Effector CD4-positive, alpha-beta T cell (primary cell): ENCODE measurements around the gene CTLA4.
"Not testable (repeated sequence)": the region's sequence is repeated elsewhere in the genome, so short reads cannot be mapped to it uniquely, and the experiment has no call there.

Source experiments
- DNase-seq: peaks from one replicate; pipeline ENCODE4 v3.0.0-alpha.2; 2020

CTLA4 gene

GRCh38 chr2:203858176-203858575 lies 9.4 kb upstream of the CTLA4 start:
- DNase-seq, result peak; percentile 15

GRCh38 chr2:203859030-203859789 lies 8.4 kb upstream of the CTLA4 start:
- no peak for DNase-seq

GRCh38 chr2:203861197-203861596 lies 6.4 kb upstream of the CTLA4 start:
- no peak for DNase-seq

DNA sequence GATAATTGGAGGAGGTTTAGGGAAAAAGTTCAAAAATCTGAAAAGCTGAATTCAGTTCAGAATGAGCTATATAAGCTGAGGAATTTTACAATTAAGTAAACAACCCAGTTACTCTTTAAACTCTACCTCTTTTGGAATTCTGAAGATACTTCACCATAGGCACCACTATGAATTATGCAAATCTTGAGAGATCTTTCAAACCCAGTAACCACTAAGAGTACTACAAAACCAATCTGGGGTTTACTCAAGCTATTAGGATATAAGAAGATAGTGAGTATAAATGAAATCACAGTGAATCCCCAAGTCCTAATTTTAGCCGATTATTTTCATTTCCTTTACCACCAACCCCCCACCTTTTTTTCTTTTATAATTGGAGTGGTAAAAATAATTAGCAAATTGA lies 6.0 kb upstream of the CTLA4 start:
- no peak for DNase-seq

DNA sequence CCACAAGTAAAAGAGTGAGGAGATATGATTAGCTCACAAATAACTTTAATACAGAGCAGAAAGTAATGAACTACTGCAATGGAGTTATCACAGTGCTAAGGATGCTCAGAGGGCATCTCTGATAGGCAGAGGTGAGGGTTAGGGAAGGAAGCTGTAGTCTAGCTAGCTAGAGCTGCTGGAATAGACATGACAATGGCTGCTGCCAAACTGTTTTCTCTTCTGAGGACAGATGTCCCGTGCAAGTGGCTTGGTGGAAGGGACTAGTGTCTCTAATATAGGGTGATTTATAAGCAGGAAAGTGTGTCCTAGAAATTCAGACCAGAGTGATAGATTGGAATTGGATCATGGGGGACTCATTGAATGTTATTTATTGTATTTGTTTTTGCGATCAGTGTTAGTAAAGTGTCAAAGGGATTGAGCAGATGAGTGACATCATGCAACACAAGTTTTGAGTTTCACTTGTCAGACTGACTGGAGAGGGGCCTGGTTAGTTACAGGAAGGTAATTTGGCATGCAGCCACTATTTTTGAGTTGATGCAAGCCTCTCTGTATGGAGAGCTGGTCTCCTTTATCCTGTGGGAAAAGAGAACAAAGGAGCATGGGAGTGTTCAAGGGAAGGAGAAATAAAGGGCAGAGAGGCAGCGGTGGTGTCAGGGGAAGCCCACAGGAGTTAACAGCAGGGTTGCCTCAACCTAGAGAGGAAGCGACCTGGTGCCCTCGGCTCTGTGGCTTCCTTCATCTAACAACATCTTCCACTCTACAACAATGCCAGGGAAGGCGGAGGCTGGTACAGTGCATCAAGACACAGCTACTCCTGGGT lies 1.9 kb downstream of the CTLA4 start:
- DNase-seq, result peak; percentile 51

DNA sequence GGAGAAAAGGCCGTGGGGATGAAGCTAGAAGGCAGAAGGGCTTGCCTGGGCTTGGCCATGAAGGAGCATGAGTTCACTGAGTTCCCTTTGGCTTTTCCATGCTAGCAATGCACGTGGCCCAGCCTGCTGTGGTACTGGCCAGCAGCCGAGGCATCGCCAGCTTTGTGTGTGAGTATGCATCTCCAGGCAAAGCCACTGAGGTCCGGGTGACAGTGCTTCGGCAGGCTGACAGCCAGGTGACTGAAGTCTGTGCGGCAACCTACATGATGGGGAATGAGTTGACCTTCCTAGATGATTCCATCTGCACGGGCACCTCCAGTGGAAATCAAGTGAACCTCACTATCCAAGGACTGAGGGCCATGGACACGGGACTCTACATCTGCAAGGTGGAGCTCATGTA lies 2.9 kb downstream of the CTLA4 start:
- DNase-seq, result no peak

DNA sequence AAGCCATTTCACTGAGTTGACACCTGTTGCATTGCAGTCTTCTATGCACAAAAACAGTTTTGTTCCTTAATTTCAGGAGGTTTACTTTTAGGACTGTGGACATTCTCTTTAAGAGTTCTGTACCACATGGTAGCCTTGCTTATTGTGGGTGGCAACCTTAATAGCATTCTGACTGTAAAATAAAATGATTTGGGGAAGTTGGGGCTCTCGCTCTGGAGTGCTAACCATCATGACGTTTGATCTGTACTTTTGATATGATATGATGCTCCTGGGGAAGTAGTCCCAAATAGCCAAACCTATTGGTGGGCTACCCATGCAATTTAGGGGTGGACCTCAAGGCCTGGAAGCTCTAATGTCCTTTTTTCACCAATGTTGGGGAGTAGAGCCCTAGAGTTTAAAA lies 3.4 kb downstream of the CTLA4 start:
- no peak for DNase-seq

DNA sequence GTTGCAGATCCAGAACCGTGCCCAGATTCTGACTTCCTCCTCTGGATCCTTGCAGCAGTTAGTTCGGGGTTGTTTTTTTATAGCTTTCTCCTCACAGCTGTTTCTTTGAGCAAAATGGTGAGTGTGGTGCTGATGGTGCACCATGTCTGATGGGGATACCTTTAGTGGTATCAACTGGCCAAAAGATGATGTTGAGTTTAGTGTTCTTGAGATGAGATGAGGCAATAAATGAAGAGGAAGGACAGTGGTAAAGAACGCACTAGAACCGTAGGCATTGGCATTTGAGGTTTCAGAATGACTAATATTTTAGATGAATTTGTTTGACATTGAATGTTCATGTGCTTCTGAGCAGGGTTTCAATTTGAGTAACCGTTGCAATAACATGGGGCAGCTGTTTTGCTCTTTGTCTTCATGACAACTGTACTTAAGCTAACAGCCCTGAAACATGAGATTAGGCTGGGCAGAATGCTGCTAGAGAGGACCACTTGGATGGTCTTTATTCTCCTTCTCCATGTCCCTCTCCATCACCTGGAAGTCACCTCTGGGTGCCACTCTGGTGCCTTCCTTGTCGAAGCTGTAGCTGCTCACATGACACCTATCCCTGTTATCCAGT lies 3.9 kb downstream of the CTLA4 start:
- no peak for DNase-seq

DNA sequence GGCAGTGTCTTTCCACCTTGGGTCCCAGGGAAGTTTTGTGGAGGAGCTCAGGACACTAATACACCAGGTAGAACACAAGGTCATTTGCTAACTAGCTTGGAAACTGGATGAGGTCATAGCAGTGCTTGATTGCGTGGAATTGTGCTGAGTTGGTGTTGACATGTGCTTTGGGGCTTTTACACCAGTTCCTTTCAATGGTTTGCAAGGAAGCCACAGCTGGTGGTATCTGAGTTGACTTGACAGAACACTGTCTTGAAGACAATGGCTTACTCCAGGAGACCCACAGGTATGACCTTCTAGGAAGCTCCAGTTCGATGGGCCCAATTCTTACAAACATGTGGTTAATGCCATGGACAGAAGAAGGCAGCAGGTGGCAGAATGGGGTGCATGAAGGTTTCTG lies 5.9 kb downstream of the CTLA4 start:
- no peak for DNase-seq

- no peak for DNase-seq
Measured at GRCh38 chr2:203873921-203874631, 6.5 kb downstream of the CTLA4 start.

DNA sequence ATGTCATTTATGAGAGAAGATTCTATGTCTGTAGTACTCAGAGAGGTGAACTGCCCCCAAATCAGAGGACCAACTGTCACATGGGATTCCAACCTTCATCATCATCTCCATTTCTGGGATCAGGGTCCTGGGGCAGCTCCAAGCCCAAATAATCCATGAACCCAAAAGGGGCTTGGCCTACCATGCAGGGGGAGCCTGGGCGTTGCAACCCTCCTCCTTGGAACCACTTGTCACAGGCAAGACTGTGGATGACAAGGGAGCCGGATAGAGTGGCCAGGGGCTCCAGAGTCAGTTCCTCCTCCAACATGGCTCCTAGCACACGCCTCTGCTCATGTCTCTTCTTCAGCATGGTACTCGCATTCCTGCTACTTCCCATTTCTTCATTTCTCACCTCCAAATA lies 7.9 kb downstream of the CTLA4 start:
- no peak for DNase-seq

- DNase-seq, result no peak
Measured at GRCh38 chr2:203876328-203876727, 8.8 kb downstream of the CTLA4 start.

- no peak for DNase-seq
Measured at GRCh38 chr2:203878063-203878462, 10.5 kb downstream of the CTLA4 start.

- no peak for DNase-seq
Measured at GRCh38 chr2:203880557-203881125, 13.1 kb downstream of the CTLA4 start.

GRCh38 chr2:203881185-203881584 lies 13.6 kb downstream of the CTLA4 start:
- not testable (repeated sequence) for DNase-seq

DNA sequence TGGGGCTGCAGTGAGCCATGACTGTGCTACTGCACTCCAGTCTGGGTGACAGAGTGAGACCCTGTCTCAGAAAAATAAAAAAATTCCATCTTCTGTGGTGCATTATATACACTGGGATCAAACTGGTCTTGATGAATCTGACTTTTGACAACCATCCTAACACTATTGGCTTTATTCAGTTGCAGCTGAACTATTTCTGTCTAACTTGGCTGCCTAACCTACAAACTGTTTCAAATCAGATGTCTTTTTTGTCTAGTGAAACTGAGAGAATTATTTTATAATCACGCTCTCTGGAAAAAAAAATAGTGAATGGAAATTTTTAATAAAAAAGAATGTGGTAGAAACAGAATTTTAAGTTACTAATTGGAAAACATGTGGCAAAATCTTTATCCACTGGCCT lies 15.0 kb downstream of the CTLA4 start:
- DNase-seq, result no peak

- DNase-seq, result no peak
Measured at GRCh38 chr2:203886661-203887151, 19.1 kb downstream of the CTLA4 start.

- no peak for DNase-seq
Measured at GRCh38 chr2:203887677-203888076, 20.1 kb downstream of the CTLA4 start.

DNA sequence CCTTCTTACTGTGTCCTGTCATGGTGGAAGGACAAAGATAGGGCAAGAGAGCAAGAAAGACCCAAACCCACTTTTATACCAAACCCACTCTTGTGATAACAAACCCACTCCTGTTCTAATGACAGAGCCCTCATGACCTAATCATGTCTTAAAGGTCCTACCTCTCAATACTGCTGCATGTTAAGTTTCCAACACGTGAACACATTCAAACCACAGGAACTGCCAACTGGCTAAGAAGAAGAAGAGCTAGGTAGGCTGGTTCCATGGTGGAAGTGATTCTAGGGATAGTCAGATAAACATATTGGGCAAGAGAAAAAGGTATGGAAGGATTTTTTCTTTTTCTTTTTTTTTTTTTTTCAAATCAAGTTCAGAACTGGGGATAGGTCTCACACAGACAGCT lies 22.0 kb downstream of the CTLA4 start:
- DNase-seq, result no peak

- no peak for DNase-seq
Measured at GRCh38 chr2:203889944-203890343, 22.4 kb downstream of the CTLA4 start.

- DNase-seq, result no peak
Measured at GRCh38 chr2:203890733-203891132, 23.2 kb downstream of the CTLA4 start.

GRCh38 chr2:203891474-203891873 lies 23.9 kb downstream of the CTLA4 start:
- no peak for DNase-seq

DNA sequence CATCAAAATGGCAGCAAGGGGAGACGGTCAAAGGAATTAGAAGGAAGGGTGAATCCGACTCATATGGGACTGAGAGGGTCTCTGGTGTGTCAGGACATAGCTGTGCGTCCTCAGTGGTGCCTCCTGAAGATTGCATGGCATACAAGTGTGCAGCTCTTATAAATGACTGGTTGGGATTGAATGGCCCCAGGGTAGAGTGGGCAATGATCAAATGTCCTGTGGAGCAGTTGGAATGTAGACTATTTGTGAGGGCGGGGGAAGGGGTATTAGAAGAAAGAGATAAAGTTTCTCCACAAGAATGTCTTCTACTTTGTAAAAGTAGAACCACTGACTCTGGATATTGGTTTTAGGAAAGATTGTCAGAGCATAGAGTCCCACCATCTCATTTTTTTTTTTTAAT lies 24.6 kb downstream of the CTLA4 start:
- DNase-seq, result no peak
